HG02943 (cell line): ENCODE data around the gene KCNK7.

ENCODE experiments used
- ATAC-seq: cut with Tn5 transposase; IDR thresholded peaks from one replicate; pipeline ENCODE4 v1.9.1; 2021; ENCODE audit warnings: mild to moderate bottlenecking, low read depth, moderate library complexity; ENCODE audit not compliant: unreplicated experiment

Gene KCNK7

GRCh38 chr11:65558930-65559509, 36.6 kb downstream of the KCNK7 start:
- ATAC-seq, result no peak

DNA sequence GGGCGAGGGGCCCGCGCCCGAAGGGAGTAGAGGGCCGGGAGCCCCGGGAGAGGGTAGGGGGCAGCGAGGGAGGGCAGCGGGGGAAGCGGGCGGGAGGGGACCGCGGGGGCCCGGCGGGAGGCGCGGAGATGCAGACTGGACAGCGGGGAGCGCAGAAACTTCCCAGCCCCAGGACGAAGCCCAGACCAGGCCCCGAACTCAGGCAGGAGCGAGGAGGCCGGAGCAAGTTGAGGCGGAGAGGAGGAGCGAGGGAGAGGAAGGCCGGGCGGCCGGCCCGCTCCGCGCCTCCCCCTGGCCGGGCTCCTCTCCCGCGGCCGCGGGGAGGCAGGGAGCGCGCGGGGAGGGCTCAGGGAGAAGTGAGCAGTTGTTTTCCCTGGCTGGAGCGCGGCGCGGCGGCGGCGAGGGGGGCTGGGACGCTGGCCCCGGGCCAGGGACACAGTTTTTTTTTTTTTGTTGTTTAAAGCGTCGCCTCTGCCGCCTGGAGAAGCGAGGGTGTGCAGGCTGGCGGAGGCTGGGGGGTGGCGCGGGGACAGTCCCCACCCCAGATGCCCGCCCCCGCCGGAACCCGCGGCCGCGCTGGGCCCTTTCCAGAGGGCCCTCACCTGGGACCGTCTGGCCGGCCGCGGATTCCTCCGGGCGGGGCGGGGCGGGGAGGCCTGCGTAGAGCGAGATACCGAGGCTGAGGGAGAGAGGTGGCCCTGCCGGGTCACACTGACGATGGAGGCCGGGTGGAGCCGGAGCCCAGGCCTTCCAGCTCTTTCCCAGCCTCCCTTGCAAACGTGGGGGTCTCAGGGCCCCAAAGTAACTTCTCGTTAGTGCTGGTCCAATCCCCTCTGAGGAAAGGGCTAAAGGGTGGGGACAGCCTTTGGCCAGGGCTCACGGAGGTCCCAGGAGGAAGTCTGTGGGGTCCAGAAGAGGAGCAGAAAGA, 37.3 kb downstream of the KCNK7 start, which contains the start of gene LTBP3:
Gene LTBP3, minus strand, starts transcription at position 358 of the 928 bp plus-strand sequence. CDS start 400 bp downstream, outside the sequence.
- ATAC-seq, result no peak

- no peak for ATAC-seq
These were observed 38.2 kb downstream of the KCNK7 start for GRCh38 chr11:65557280-65558001.

DNA sequence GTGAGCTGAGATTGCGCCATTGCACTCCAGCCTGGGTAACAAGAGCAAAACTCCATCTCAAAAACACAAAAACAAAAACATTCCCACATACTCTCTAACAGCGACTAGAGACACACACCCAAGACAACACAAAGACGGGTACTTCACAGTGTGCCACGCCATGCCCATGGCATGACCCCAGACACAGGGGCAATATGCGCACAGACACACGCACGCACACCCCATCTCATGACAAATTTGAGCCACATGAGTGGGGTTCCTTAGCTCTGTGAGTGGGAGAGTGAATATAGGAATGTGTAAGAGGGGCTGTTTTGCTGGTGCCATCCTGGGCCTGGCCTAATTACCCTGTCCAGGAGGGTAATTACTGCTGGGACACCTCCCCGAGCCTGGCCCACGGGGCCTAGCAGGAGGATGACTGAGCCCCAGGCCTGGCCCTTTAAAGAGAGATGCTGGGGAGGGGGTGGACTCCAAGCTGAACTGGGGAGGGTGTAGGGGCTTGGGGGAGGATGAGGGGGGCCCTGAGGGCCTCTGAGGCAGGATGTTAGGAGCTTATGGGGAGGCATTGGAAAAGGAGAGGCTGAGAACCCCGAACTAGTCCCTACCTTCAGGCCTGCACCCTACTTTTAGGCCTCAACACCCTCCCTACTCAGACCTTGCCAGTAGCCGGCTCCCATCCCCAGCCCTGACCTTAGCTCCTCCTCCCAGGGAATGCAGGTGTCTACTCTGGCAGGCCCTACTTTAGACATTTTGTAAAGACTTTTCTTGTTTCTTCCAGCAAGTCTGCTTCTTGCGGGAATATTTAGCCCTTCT, 38.9 kb downstream of the KCNK7 start:
- no peak for ATAC-seq

DNA sequence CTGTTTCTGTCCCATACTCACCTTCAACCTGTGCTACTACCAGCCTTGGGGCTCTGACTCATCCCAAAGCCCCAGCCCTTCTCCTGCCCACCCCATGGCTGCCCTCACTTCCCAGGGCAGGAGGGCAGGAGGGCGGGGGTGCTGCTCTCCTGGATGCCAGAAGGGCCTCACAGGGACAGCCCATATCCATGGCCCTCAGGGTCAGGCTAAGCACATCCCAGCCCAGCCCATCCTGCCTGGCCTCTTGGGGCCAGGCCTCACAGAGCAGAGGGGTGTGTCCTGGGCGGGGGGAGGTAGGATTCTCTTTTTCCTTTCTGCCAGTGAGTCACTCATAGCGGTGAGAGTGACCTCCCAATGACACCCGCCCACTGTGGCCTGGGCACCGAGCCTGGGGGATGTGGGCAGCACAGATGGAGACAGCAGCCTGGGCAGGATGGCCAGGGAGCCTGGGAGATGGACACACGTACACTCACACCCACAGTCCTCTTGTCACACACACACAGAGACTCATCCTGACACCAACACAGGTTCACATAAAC, 39.8 kb downstream of the KCNK7 start:
- no peak for ATAC-seq

DNA sequence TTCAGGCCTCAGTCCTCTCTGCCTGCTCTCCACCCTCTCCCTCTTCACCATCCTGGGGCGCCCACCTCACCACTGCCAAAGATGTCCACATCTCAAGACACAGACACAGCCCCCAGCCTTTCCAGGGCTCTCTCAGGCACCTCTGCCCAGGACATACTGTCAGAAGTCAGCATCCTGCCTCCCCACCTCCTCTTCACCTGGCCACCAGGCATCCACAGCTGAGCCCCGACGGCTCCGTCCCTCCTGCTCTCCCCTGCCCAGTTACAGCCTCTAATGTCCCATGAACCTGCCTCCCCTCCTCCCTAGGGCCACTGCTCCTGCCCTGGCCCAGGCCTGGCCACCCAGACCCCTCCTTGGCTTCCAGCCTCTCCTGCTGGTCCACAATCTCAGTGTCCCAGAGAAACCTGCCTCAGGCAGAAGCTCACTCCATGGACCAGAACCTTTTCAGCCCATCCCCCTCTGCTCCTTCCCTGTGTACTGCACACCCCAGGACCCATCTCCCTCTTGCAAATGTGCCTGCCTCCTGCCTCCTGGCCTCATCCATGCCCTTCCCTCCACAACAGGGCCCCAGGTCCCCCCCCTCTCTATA, 40.7 kb downstream of the KCNK7 start:
- ATAC-seq, result no peak

- no peak for ATAC-seq
These were observed 41.4 kb downstream of the KCNK7 start for GRCh38 chr11:65554057-65554818.

DNA sequence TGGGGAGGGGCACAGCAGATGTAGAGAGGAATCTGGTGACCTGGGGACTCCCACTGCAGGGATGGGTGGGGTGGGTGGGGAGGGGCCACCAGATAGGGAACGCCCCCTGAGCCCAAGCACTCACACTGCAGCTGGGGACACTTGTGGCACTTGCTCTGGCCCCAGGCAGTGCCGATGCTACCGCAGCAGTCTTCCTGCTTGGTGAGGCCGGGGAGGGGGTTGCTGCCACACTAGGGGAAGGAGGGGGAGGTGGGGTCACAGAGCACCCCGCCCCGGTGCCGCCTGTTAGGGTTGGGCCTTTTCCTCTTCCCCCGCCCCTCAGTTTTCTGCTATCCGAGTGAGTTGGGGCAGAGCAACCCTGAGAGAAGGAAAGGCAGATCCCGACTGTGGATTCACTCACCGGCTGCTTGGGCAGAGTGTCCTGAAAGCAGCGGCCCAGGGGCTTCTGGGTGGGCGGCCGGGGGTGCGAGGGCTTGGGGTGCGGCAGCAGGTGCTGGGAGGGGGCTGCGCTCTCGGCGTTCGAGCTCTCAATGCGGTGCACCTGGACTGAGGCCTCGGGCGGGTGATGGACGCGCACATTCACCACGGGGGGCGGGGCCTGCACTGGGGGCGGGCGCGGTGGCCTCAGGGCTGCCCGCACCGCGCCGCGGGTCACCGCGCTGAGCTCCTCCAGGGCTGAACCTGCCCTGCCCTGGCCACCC, 42.1 kb downstream of the KCNK7 start:
- no peak for ATAC-seq

DNA sequence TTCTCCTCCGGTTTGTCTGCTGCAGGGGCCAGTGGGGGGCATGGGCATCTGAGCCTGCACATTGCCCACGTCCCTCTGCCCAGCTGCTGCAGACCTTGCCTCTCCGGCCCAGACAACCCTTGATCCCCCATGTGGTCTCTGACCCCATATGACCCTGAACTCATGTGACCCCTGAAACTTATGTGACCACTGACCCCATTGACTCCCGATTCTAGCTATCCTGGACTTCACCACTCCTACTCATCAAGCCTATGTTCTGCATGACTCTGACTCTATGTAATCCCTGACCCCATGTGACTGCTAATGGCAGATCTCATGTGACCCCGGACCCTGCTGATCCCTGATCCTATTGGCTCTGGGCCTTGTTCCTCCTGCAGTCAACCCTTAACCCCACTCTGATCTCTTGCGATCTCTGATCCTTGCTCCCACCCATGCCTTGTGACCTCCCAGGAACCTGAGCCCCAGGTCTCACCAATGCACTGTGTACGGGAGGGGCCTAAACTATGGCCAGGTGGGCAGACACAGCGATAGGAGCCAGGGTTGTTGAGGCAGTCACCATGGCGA, 43.1 kb downstream of the KCNK7 start:
- no peak for ATAC-seq

GRCh38 chr11:65551572-65552387, 43.8 kb downstream of the KCNK7 start:
- no peak for ATAC-seq

- no peak for ATAC-seq
These were observed 46.5 kb downstream of the KCNK7 start for GRCh38 chr11:65549096-65549495.

DNA sequence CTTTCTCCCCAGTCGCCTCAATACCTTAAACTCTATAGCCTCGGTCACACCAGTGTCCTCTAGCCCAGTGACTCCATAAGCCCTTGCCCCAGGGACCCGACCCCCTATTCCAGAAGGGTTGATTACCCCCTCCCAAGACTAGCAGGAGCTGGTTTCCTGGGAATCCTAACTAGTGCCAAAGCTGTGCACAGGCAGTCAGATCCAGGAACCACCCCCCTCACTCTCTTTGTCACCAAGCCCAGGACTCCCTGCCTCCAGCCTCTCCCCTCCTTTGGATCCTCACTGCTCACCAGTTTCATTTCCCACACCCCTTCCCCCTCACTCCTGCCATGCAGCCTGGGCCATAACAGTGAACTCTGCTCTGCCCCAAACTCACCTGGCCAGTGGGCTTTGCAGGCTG, 47.2 kb downstream of the KCNK7 start:
- ATAC-seq, result no peak

- no peak for ATAC-seq
These were observed 48.0 kb downstream of the KCNK7 start for GRCh38 chr11:65547446-65548125.

GRCh38 chr11:65546217-65546958, 49.2 kb downstream of the KCNK7 start:
- peak; percentile 64 for ATAC-seq

DNA sequence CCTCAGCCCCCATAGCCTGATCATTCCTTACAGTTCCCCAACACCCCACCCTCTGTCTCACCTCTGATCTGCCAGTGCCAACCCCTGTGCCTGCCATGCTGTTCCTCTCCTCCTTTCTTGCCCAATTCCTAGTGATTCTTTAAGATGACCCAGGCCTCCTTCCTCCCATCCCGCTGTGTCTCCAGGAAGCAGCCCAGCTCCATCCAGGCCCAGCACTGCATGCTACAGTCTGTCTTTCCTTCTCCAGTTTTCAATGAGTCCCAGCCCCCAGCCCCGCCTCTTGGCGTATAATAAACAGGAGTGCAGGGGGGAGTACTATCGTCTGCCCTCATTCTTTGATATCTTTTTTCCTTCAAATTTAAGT, 49.8 kb downstream of the KCNK7 start:
- no peak for ATAC-seq
